ENCODE data around the gene ABLIM2.

GRCh38 chr4:7984286-7984925 lies 174.2 kb downstream of the ABLIM2 start:
- TF ChIP-seq CTCF (IDR thresholded peaks at IDR 0.05 in 4 of 5, conservative IDR thresholded peaks at IDR 0.05 in 1 of 5), result no peak
- TF ChIP-seq POLR2A (IDR thresholded peaks at IDR 0.05), result no peak

Data from gastrocnemius medialis (tissue), 4 donors.